ENCODE results near the gene CLCN2.
A peak's percentile ranks its signal among the peaks of the same experiment; 100 is the strongest.

Gene CLCN2

DNA sequence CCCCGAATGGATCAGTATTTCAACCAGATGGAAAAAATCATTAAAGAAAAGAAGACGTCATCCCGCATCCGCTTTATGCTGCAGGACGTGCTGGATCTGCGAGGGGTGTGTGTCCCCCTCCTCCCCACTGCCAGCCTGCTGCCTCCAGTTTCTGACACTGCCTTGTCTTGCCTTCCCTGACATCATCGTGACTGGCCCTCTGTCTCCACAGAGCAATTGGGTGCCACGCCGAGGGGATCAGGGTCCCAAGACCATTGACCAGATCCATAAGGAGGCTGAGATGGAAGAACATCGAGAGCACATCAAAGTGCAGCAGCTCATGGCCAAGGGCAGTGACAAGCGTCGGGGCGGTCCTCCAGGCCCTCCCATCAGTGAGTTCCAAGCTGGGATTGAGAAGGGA lies 36.1 kb downstream of the CLCN2 start:
- DNase-seq (ENCODE audit: low read depth), result no peak

DNA sequence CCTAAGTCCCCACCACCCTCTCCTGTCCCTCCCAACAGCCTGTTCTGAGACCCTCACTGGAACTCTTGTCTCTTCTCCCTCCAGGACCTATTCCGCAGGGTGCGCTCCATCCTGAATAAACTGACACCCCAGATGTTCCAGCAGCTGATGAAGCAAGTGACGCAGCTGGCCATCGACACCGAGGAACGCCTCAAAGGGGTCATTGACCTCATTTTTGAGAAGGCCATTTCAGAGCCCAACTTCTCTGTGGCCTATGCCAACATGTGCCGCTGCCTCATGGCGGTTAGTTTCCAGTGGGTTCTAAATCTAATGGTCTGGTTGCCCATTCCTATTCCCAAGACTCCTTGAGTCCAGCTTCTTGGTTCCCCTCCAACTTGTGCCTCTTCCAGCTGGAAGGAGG lies 37.7 kb downstream of the CLCN2 start:
- no peak for DNase-seq (ENCODE audit: low read depth)

- no peak for DNase-seq (ENCODE audit: low read depth)
These were observed 38.5 kb downstream of the CLCN2 start for GRCh38 chr3:184322731-184323487.

- no peak for DNase-seq (ENCODE audit: low read depth)
These were observed 39.7 kb downstream of the CLCN2 start for GRCh38 chr3:184321666-184322065.

- peak; percentile 92 for DNase-seq (ENCODE audit: low read depth)
These were observed 41.3 kb downstream of the CLCN2 start for GRCh38 chr3:184320104-184320445.

DNA sequence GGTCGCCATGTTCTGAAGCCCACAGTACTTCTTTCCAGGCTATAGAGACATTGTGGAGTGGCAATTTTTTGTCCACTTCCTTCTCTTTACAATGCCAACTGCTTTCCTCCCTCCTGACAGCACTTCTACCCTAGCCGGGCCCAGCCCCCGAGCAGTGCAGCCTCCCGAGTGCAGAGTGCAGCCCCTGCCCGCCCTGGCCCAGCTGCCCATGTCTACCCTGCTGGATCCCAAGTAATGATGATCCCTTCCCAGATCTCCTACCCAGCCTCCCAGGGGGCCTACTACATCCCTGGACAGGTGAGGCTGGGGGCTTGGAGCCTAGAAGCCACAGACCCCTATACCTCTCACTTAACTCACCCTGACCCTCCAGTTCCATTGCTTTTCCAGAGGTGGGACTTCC lies 44.2 kb downstream of the CLCN2 start:
- no peak for DNase-seq (ENCODE audit: low read depth)

DNA sequence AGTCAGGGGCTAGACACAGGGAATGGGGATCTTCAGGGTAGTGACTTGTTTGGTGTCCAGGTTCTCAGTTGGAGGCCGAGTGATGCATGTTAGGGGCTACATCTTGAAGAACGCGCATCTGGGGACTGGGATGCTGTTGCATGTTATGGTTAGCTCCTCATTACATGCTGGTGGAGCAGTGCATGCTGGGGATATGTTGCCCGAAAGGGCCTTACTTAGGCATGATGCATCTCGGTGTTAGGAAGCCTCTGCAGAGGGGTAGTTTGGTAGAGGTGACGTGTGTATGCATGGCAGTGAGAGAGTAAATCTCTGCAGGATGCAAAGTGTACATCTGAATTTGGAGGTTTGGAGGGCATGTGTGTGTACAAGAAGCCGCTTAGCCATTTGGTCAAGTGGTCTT lies 44.6 kb downstream of the CLCN2 start:
- DNase-seq (ENCODE audit: low read depth), result no peak

GRCh38 chr3:184315871-184316661 lies 45.3 kb downstream of the CLCN2 start:
- DNase-seq (ENCODE audit: low read depth), result no peak

DNA sequence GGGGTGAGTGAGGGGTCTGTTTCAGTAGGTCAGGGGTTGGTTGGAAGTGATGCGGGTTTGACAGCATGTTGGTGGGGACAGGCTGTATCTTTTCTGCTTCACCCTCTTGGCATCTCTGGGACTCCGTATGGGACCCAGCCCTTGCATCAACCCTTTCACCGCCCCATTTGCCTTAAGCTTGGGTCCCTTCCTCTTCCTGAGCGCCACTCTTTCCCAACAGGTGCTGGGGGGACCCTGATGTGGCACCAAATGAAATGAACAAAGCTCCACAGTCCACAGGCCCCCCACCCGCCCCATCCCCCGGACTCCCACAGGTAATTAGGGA lies 45.9 kb downstream of the CLCN2 start:
- DNase-seq (ENCODE audit: low read depth), result no peak

DNA sequence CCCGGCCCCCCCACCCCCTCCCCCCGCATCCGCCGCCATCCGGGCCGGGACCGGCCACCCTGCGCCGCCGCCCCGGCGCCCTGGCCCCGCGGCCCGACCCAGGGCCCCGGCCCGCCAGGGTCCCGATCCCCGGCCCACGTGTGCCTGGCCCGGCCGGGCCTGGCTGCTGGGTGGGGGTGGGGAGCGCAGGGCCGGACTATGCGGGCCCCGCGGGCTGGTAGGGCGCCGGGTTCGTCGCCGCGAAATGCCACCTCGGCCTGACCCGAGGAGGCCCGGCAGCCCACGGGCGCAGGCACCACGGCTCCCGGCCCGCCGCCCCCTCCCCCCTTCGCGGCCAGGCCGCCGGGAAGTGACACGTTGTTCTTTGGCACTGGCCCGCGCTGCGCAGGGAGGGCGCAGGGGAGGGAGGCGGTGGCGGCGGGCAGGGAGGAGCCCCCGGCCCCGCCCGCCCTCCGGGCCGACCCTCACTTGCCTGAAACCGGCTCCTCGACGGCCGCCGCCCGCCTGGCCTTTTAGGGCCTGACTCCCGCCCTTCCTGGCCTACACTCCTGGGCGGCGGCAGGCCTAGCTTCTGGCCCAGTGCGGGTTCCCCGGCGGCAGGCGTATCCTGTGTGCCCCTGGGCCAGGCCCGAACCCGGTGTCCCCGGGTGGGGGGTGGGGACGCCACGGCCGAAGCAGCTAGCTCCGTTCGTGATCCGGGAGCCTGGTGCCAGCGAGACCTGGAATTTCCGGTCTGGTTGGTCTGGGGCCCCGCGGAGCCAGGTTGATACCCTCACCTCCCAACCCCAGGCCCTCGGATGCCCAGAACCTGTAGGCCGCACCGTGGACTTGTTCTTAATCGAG lies 46.5 kb downstream of the CLCN2 start:
- no peak for DNase-seq (ENCODE audit: low read depth)

DNA sequence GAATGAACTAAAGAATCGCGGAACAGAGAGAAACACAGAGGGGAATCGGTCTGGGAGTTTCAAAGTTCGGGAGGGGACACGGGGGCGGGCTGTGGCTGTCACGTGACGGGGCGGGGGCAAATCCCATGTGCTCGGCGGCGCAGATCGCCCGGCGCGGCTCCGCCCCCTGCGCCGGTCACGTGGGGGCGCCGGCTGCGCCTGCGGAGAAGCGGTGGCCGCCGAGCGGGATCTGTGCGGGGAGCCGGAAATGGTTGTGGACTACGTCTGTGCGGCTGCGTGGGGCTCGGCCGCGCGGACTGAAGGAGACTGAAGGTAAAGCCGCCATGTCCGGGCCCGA lies 47.1 kb downstream of the CLCN2 start, which contains the start of gene EIF4G1:
Gene EIF4G1 (plus strand): TSS at position 244 of the 337 bp plus-strand sequence. CDS start 1,191 bp downstream, outside the sequence.
- DNase-seq (ENCODE audit: low read depth), result peak; percentile 62

GRCh38 chr3:184311633-184312032 lies 49.8 kb downstream of the CLCN2 start:
- DNase-seq (ENCODE audit: low read depth), result no peak

DNA sequence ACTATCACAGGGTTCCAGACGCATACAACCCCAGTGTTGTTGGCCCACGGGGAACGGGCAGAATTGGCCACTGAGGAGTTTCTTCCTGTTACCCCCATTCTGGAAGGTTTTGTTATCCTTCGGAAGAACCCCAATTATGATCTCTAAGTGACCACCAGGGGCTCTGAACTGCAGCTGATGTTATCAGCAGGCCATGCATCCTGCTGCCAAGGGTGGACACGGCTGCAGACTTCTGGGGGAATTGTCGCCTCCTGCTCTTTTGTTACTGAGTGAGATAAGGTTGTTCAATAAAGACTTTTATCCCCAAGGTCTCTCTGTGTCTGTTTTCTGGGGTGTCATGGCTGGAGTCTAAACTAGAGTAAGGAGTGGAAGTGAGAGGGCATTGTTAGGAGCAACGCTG lies 52.7 kb downstream of the CLCN2 start:
- no peak for DNase-seq (ENCODE audit: low read depth)

DNA sequence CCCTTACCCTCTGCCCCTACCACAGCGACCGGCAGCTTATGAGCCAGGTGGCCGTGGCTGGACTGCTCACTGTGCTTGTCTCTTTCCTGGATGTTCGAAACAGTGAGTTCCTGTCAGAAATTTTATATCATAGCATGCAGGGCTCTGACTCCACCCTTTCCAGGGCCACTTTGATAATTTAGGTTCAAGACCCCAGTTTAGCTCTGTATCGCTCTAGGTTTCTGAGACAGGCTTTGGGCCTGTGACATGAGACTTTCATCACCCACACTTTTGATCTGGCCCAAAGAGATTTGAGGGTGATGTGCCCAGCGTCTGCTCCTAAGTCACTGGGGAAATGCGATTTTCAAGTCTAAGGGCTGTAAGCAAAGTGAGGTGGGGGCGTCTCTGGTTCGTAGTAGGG lies 53.5 kb downstream of the CLCN2 start:
- no peak for DNase-seq (ENCODE audit: low read depth)

- DNase-seq (ENCODE audit: low read depth), result no peak
These were observed 54.9 kb downstream of the CLCN2 start for GRCh38 chr3:184306341-184306972.

GRCh38 chr3:184305577-184305976 lies 55.8 kb downstream of the CLCN2 start:
- no peak for DNase-seq (ENCODE audit: low read depth)

GRCh38 chr3:184300378-184300720 lies 61.1 kb downstream of the CLCN2 start:
- DNase-seq (ENCODE audit: low read depth), result peak; percentile 84

GRCh38 chr3:184299488-184300377 lies 61.7 kb downstream of the CLCN2 start:
- peak; percentile 14 for DNase-seq (ENCODE audit: low read depth)

- peak; percentile 69 for DNase-seq (ENCODE audit: low read depth)
These were observed 62.5 kb downstream of the CLCN2 start, which contains the start of gene PSMD2 for GRCh38 chr3:184298759-184299487. TSS of gene PSMD2 (plus strand) at chr3:184299241. CDS start at chr3:184299267, 26 bp downstream.

GRCh38 chr3:184296616-184297015 lies 64.8 kb downstream of the CLCN2 start:
- no peak for DNase-seq (ENCODE audit: low read depth)
